Measurements from ENCODE around the gene DMD.

DMD gene

GRCh38 chrX:31670245-31670644, 1541.1 kb downstream of the DMD start:
- DNase-seq (ENCODE audit: low read depth): no peak
- TF ChIP-seq CTCF (IDR thresholded peaks at IDR 0.05; ENCODE audit: control insufficient read depth, insufficient read depth, low read depth, low read length, missing control alignments): no peak
- H3K4me3 ChIP-seq (ENCODE audit: control insufficient read depth, low read depth, low read length): no peak overlapping the region

GRCh38 chrX:31665454-31665853, 1545.9 kb downstream of the DMD start:
- no peak overlapping the region for H3K4me3 ChIP-seq (ENCODE audit: control insufficient read depth, low read depth, low read length)
- no peak for DNase-seq (ENCODE audit: low read depth)
- TF ChIP-seq CTCF (IDR thresholded peaks at IDR 0.05; ENCODE audit: control insufficient read depth, insufficient read depth, low read depth, low read length, missing control alignments): no peak

GRCh38 chrX:31663172-31663571, 1548.2 kb downstream of the DMD start:
- no peak overlapping the region for H3K4me3 ChIP-seq (ENCODE audit: control insufficient read depth, low read depth, low read length)
- no peak for TF ChIP-seq CTCF (IDR thresholded peaks at IDR 0.05; ENCODE audit: control insufficient read depth, insufficient read depth, low read depth, low read length, missing control alignments)
- DNase-seq (ENCODE audit: low read depth): no peak

- no peak for DNase-seq (ENCODE audit: low read depth)
- TF ChIP-seq CTCF (IDR thresholded peaks at IDR 0.05; ENCODE audit: control insufficient read depth, insufficient read depth, low read depth, low read length, missing control alignments): no peak
- no peak overlapping the region for H3K4me3 ChIP-seq (ENCODE audit: control insufficient read depth, low read depth, low read length)
These were observed 1550.0 kb downstream of the DMD start for GRCh38 chrX:31661280-31661810.

GRCh38 chrX:31658360-31658759, 1553.0 kb downstream of the DMD start:
- DNase-seq (ENCODE audit: low read depth): peak; percentile 7
- TF ChIP-seq CTCF (IDR thresholded peaks at IDR 0.05; ENCODE audit: control insufficient read depth, insufficient read depth, low read depth, low read length, missing control alignments): peak; percentile 35
- no peak overlapping the region for H3K4me3 ChIP-seq (ENCODE audit: control insufficient read depth, low read depth, low read length)

DNA sequence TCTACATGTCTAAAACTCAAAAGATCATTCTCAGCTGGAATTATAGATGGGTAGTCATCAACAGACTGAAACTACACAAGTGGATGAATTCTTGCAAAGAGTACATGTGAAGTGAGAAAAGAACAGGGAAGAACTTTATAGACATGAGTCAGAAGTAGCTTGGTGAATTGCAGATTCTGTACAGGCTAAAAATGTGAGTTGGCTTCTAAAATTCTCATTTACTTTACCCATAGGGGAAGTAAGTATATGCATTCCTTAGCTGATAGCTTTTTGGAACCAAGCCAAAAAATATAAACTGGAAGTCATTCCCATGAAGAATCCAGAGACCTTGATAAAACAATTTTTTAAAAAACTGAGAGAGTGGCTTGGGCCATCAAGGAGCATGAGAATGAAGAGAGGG, 1555.3 kb downstream of the DMD start:
- peak; percentile 16 for DNase-seq (ENCODE audit: low read depth)
- no peak for TF ChIP-seq CTCF (IDR thresholded peaks at IDR 0.05; ENCODE audit: control insufficient read depth, insufficient read depth, low read depth, low read length, missing control alignments)
- no peak overlapping the region for H3K4me3 ChIP-seq (ENCODE audit: control insufficient read depth, low read depth, low read length)

DNA sequence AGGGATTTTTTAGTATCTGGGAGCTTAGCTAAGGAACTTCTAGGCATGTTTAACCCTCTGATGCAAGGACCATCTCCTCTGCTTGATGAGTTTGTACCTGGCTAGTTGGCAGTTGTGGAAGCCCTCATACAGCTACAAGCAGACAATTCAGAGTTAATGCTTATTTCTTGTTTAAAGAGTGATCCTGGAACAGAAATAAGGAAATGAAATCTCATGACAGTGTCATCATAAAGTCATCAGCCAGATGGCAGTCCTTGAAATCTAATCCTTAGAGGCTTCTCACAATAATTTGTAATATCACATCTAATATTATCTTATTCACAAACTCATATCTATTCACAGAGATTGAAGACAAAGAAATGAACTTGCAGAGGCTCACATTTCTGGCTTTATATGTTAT, 1557.9 kb downstream of the DMD start:
- no peak for DNase-seq (ENCODE audit: low read depth)
- no peak overlapping the region for H3K4me3 ChIP-seq (ENCODE audit: control insufficient read depth, low read depth, low read length)
- no peak for TF ChIP-seq CTCF (IDR thresholded peaks at IDR 0.05; ENCODE audit: control insufficient read depth, insufficient read depth, low read depth, low read length, missing control alignments)
